HG03039 (cell line): ENCODE measurements around the gene DUXB.

Source experiments
- ATAC-seq: cut with Tn5 transposase; IDR thresholded peaks from one replicate; pipeline ENCODE4 v1.9.1; 2021; ENCODE audit warnings: mild to moderate bottlenecking, moderate library complexity; ENCODE audit not compliant: unreplicated experiment

DUXB gene

GRCh38 chr16:75701361-75701760 lies at the start of gene DUXB:
Gene DUXB, minus strand, starts transcription at chr16:75701461. Its CDS starts 43 bp downstream, at chr16:75701418.
- ATAC-seq, result no peak

GRCh38 chr16:75750528-75750927 lies 49.3 kb upstream of the DUXB start:
- no peak for ATAC-seq

- no peak for ATAC-seq
Observed at GRCh38 chr16:75746359-75746758, 45.1 kb upstream of the DUXB start.

GRCh38 chr16:75745823-75746222 lies 44.6 kb upstream of the DUXB start:
- ATAC-seq, result peak; percentile 84

GRCh38 chr16:75745242-75745641 lies 44.0 kb upstream of the DUXB start:
- ATAC-seq, result no peak

GRCh38 chr16:75742424-75743047 lies 41.3 kb upstream of the DUXB start:
- ATAC-seq, result no peak

GRCh38 chr16:75733305-75734211 lies 32.3 kb upstream of the DUXB start:
- ATAC-seq, result no peak

- no peak for ATAC-seq
Observed at GRCh38 chr16:75732871-75733270, 31.6 kb upstream of the DUXB start.

- ATAC-seq, result no peak
Observed at GRCh38 chr16:75727221-75727620, 26.0 kb upstream of the DUXB start.

GRCh38 chr16:75726390-75726789 lies 25.1 kb upstream of the DUXB start, which contains the start of gene CPHXL:
Gene CPHXL, minus strand, starts transcription at chr16:75726490. Its CDS starts 48 bp downstream, at chr16:75726442.
- ATAC-seq, result no peak

- ATAC-seq, result no peak
Observed at GRCh38 chr16:75718452-75718851, 17.2 kb upstream of the DUXB start.

- ATAC-seq, result no peak
Observed at GRCh38 chr16:75714661-75715060, 13.4 kb upstream of the DUXB start.

GRCh38 chr16:75710344-75710743 lies 9.1 kb upstream of the DUXB start:
- ATAC-seq, result no peak

- ATAC-seq, result no peak
Observed at GRCh38 chr16:75703306-75703705, 2.0 kb upstream of the DUXB start.

- ATAC-seq, result no peak
Observed at GRCh38 chr16:75702242-75702641, 981 bp upstream of the DUXB start.

GRCh38 chr16:75697571-75697970 lies 3.7 kb downstream of the DUXB start:
- no peak for ATAC-seq

GRCh38 chr16:75695708-75696107 lies 5.6 kb downstream of the DUXB start:
- no peak for ATAC-seq

GRCh38 chr16:75687361-75687760 lies 13.9 kb downstream of the DUXB start:
- no peak for ATAC-seq

GRCh38 chr16:75682308-75682707 lies 19.0 kb downstream of the DUXB start:
- ATAC-seq, result no peak

- ATAC-seq, result no peak
Observed at GRCh38 chr16:75679366-75679765, 21.9 kb downstream of the DUXB start.

GRCh38 chr16:75676909-75677308 lies 24.4 kb downstream of the DUXB start, which contains the start of gene CPHXL2:
Gene CPHXL2, minus strand, starts transcription at chr16:75677009. Its CDS starts 10 bp downstream, at chr16:75676999.
- ATAC-seq, result no peak

- ATAC-seq, result no peak
Observed at GRCh38 chr16:75667503-75667902, 33.8 kb downstream of the DUXB start.
